ENCODE data around the gene ZNRF3.
A peak's percentile ranks its signal among the peaks of the same experiment; 100 is the strongest.

The ZNRF3 gene

DNA sequence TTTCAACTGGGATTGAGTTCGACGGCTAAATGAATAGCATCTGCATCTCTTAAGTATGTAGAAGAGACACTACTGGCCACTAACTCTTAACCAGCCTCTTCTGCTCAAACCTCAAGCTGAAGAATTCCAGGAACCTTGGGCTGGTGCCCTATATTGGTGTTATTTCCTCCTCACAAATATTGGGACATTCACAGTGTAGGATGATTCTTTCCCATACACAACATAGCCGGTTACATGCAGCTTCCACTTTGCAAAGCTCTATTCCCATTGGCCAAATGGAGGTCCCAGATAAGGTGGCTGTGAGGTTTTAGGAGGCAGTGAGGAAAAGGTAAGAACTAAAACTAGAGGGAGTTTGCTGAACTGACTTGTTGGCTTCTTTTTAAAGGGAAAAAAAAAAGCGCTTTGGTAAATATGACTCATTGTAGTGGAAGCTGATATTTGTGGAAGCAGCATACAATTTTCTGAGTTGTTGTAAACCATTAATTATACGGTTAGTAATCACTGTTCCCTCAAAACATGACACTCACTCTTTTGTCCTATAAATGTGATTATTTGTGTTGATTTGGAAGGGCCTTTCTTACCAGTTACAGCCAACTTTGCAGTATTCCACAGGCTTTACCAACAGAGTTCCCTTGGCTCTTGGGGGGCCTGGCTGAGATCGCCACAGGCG, 160.7 kb downstream of the ZNRF3 start:
- Histone ChIP-seq H3K4me1 (ENCODE audit: control insufficient read depth in 1 of 2, insufficient read depth in 2 of 2, low read length in 2 of 2) (peaks cover 5 to 16% of the 10 kb centered on the region in 2 experiments), H3K4me2 (ENCODE audit: low read length) (no peak overlapping the region), H3K4me3 (ENCODE audit: low read depth, low read length) (no peak overlapping the region), H3K79me2 (ENCODE audit: control insufficient read depth, insufficient read depth, low read length, poor library complexity) (no peaks in the 10 kb centered on the region), H4K91ac (ENCODE audit: low read depth, low read length) (no peak overlapping the region), H3K9me3 (ENCODE audit: insufficient read depth, low read depth, low read length) (no peaks in the 10 kb centered on the region), H3K27ac (ENCODE audit: low read depth, low read length) (peak overlapping the region; percentile 2), H3K27me3 (ENCODE audit: insufficient read depth, low read length) (no peaks in the 10 kb centered on the region), H3K18ac (ENCODE audit: low read length) (no peak overlapping the region), H3K9ac (ENCODE audit: low read length) (no peak overlapping the region), H3K4ac (ENCODE audit: low read depth, low read length) (no peak overlapping the region), H2AK5ac (ENCODE audit: low read length) (no peak overlapping the region), H2AFZ (ENCODE audit: insufficient read depth, low read length, poor library complexity) (no peak overlapping the region), H2BK120ac (ENCODE audit: insufficient read depth, low read length, poor library complexity) (no peak overlapping the region), H3K36me3 (ENCODE audit: control insufficient read depth in 1 of 2, insufficient read depth in 2 of 2, low read length in 2 of 2) (peaks cover 25 to 43% of the 10 kb centered on the region in 2 experiments), H4K8ac (ENCODE audit: low read depth, low read length) (no peak overlapping the region), H3K14ac (ENCODE audit: low read length) (peak overlapping the region; percentile 11), H3K79me1 (ENCODE audit: low read length) (peaks cover 4% of the 10 kb centered on the region), H3K23ac (ENCODE audit: low read length) (no peak overlapping the region), H4K12ac (ENCODE audit: low read depth, low read length) (no peak overlapping the region), H2BK12ac (ENCODE audit: low read length) (no peak overlapping the region), H2BK5ac (ENCODE audit: low read depth, low read length, poor library complexity) (peak overlapping the region; percentile 15)
- DNase-seq: no peak
- whole genome bisulfite sequencing (ENCODE audit: extremely low coverage, insufficient coverage, insufficient read length): no CpG with 5 or more reads among the region's 7 CpGs

DNA sequence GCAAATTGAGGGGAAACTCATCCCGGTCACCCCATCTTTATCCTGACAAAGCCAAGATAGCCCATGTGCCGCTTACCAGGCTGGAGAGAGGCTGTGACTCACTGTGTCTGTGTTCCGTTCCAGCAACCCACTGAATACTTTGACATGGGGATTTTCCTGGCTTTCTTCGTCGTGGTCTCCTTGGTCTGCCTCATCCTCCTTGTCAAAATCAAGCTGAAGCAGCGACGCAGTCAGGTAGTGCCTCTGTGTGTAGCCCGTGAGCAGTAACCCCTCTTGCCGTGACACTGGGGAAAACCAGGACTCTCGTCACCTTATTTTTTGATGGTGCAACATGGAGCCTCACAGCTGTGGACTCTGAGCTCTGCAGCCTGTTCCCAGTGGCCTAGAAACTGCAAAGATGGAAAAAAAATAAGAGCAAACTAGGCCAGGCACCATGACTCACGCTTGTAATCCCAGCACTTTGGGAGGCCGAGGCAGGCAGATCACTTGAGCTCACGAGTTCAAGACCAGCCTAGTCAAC, 161.3 kb downstream of the ZNRF3 start:
- H3K4ac ChIP-seq (ENCODE audit: low read depth, low read length): no peak overlapping the region

DNA sequence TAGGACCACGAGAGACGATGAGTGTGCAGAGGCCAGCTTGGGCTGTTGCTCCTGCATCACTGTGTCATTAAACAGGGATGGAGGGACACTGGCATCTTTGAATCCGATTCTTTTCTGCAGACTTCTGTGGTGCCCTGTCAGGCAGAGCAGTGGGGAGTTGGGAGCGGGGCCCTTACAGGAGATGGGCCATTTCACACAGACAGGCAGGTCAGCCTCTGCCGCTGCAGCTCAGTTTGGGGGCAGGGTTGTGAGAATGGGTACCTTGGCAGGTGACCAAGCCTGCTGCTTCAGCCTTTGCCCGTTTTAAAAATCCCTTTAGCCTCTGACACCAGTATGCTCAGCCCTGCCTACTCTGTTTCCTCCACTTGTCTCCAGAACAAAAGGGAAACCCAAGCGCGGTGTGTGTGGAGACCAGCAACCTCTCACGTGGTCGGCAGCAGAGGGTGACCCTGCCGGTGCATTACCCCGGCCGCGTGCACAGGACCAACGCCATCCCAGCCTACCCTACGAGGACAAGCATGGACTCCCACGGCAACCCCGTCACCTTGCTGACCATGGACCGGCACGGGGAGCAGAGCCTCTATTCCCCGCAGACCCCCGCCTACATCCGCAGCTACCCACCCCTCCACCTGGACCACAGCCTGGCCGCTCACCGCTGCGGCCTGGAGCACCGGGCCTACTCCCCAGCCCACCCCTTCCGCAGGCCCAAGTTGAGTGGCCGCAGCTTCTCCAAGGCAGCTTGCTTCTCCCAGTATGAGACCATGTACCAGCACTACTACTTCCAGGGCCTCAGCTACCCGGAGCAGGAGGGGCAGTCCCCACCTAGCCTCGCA, 165.7 kb downstream of the ZNRF3 start:
- H3K79me2 ChIP-seq (ENCODE audit: control insufficient read depth, insufficient read depth, low read length, poor library complexity): no peaks in the 10 kb centered on the region
- WGBS (ENCODE audit: extremely low coverage, insufficient coverage, insufficient read length): no CpG with 5 or more reads among the region's 31 CpGs
- no peaks in the 10 kb centered on the region for H3K9me3 ChIP-seq (ENCODE audit: insufficient read depth, low read depth, low read length)
- H2BK120ac ChIP-seq (ENCODE audit: insufficient read depth, low read length, poor library complexity): no peak overlapping the region
- H3K27ac ChIP-seq (ENCODE audit: low read depth, low read length): no peak overlapping the region
- no peak overlapping the region for H2BK12ac ChIP-seq (ENCODE audit: low read length)
- H3K36me3 ChIP-seq (ENCODE audit: control insufficient read depth in 1 of 2, insufficient read depth in 2 of 2, low read length in 2 of 2): peaks cover 50 to 62% of the 10 kb centered on the region in 2 experiments
- no peak overlapping the region for H3K18ac ChIP-seq (ENCODE audit: low read length)
- H3K9ac ChIP-seq (ENCODE audit: low read length): no peak overlapping the region
- no peak overlapping the region for H2AK5ac ChIP-seq (ENCODE audit: low read length)
- no peak overlapping the region for H3K23ac ChIP-seq (ENCODE audit: low read length)
- no peak overlapping the region for H4K8ac ChIP-seq (ENCODE audit: low read depth, low read length)
- H3K4me1 ChIP-seq (ENCODE audit: control insufficient read depth in 1 of 2, insufficient read depth in 2 of 2, low read length in 2 of 2): peaks cover 3 to 8% of the 10 kb centered on the region in 2 experiments
- no peak for DNase-seq
- H2AFZ ChIP-seq (ENCODE audit: insufficient read depth, low read length, poor library complexity): no peak overlapping the region
- no peak overlapping the region for H2BK5ac ChIP-seq (ENCODE audit: low read depth, low read length, poor library complexity)
- no peak overlapping the region for H3K4ac ChIP-seq (ENCODE audit: low read depth, low read length)
- no peaks in the 10 kb centered on the region for H3K79me1 ChIP-seq (ENCODE audit: low read length)
- H3K4me2 ChIP-seq (ENCODE audit: low read length): no peak overlapping the region
- H4K91ac ChIP-seq (ENCODE audit: low read depth, low read length): no peak overlapping the region
- H3K27me3 ChIP-seq (ENCODE audit: insufficient read depth, low read length): no peaks in the 10 kb centered on the region
- H3K4me3 ChIP-seq (ENCODE audit: low read depth, low read length): no peak overlapping the region
- H3K14ac ChIP-seq (ENCODE audit: low read length): no peak overlapping the region
- no peak overlapping the region for H4K12ac ChIP-seq (ENCODE audit: low read depth, low read length)

More for the DNA sequence above, 161.3 kb downstream of the ZNRF3 start:
- Histone ChIP-seq H3K4me2 (ENCODE audit: low read length) (no peak overlapping the region), H2AFZ (ENCODE audit: insufficient read depth, low read length, poor library complexity) (no peak overlapping the region), H3K14ac (ENCODE audit: low read length) (peak overlapping the region; percentile 11), H3K27ac (ENCODE audit: low read depth, low read length) (peak overlapping the region; percentile 2), H2BK5ac (ENCODE audit: low read depth, low read length, poor library complexity) (peak overlapping the region; percentile 15), H3K36me3 (ENCODE audit: control insufficient read depth in 1 of 2, insufficient read depth in 2 of 2, low read length in 2 of 2) (peaks cover 31 to 49% of the 10 kb centered on the region in 2 experiments), H3K18ac (ENCODE audit: low read length) (no peak overlapping the region), H3K23ac (ENCODE audit: low read length) (no peak overlapping the region), H3K4me1 (ENCODE audit: control insufficient read depth in 1 of 2, insufficient read depth in 2 of 2, low read length in 2 of 2) (peaks cover 3 to 13% of the 10 kb centered on the region in 2 experiments), H2BK12ac (ENCODE audit: low read length) (no peak overlapping the region), H3K79me1 (ENCODE audit: low read length) (peaks cover 4% of the 10 kb centered on the region), H3K79me2 (ENCODE audit: control insufficient read depth, insufficient read depth, low read length, poor library complexity) (no peaks in the 10 kb centered on the region), H3K27me3 (ENCODE audit: insufficient read depth, low read length) (no peaks in the 10 kb centered on the region), H3K9ac (ENCODE audit: low read length) (no peak overlapping the region), H3K4me3 (ENCODE audit: low read depth, low read length) (no peak overlapping the region), H4K8ac (ENCODE audit: low read depth, low read length) (no peak overlapping the region), H4K91ac (ENCODE audit: low read depth, low read length) (peak overlapping the region; percentile 12), H2BK120ac (ENCODE audit: insufficient read depth, low read length, poor library complexity) (no peak overlapping the region), H3K9me3 (ENCODE audit: insufficient read depth, low read depth, low read length) (no peaks in the 10 kb centered on the region), H2AK5ac (ENCODE audit: low read length) (no peak overlapping the region), H4K12ac (ENCODE audit: low read depth, low read length) (no peak overlapping the region)
- WGBS (ENCODE audit: extremely low coverage, insufficient coverage, insufficient read length): no CpG with 5 or more reads among the region's 13 CpGs
- DNase-seq: no peak

DNA sequence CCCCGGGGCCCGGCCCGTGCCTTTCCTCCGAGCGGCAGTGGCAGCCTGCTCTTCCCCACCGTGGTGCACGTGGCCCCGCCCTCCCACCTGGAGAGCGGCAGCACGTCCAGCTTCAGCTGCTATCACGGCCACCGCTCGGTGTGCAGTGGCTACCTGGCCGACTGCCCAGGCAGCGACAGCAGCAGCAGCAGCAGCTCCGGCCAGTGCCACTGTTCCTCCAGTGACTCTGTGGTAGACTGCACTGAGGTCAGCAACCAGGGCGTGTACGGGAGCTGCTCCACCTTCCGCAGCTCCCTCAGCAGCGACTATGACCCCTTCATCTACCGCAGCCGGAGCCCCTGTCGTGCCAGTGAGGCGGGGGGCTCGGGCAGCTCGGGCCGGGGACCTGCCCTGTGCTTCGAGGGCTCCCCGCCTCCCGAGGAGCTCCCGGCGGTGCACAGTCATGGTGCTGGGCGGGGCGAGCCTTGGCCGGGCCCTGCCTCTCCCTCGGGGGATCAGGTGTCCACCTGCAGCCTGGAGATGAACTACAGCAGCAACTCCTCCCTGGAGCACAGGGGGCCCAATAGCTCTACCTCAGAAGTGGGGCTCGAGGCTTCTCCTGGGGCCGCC, 166.4 kb downstream of the ZNRF3 start:
- no CpG with 5 or more reads among the region's 38 CpGs for WGBS (ENCODE audit: extremely low coverage, insufficient coverage, insufficient read length)
- H3K14ac ChIP-seq (ENCODE audit: low read length): no peak overlapping the region
- H2BK12ac ChIP-seq (ENCODE audit: low read length): no peak overlapping the region

More for the DNA sequence above, 166.4 kb downstream of the ZNRF3 start:
- no peak overlapping the region for H2BK5ac ChIP-seq (ENCODE audit: low read depth, low read length, poor library complexity)
- no peak overlapping the region for H4K91ac ChIP-seq (ENCODE audit: low read depth, low read length)
- no peak for DNase-seq
- no peaks in the 10 kb centered on the region for H3K79me1 ChIP-seq (ENCODE audit: low read length)
- H4K8ac ChIP-seq (ENCODE audit: low read depth, low read length): no peak overlapping the region
- no peak overlapping the region for H4K12ac ChIP-seq (ENCODE audit: low read depth, low read length)
- no peaks in the 10 kb centered on the region for H3K27me3 ChIP-seq (ENCODE audit: insufficient read depth, low read length)
- H3K4me1 ChIP-seq (ENCODE audit: control insufficient read depth in 1 of 2, insufficient read depth in 2 of 2, low read length in 2 of 2): peaks cover 0 to 3% of the 10 kb centered on the region in 2 experiments
- no peak overlapping the region for H3K4ac ChIP-seq (ENCODE audit: low read depth, low read length)
- no peaks in the 10 kb centered on the region for H3K9me3 ChIP-seq (ENCODE audit: insufficient read depth, low read depth, low read length)
- no peak overlapping the region for H3K9ac ChIP-seq (ENCODE audit: low read length)
- H3K36me3 ChIP-seq (ENCODE audit: control insufficient read depth in 1 of 2, insufficient read depth in 2 of 2, low read length in 2 of 2): peaks cover 50 to 59% of the 10 kb centered on the region in 2 experiments
- H2BK120ac ChIP-seq (ENCODE audit: insufficient read depth, low read length, poor library complexity): no peak overlapping the region
- H3K4me3 ChIP-seq (ENCODE audit: low read depth, low read length): no peak overlapping the region
- H3K23ac ChIP-seq (ENCODE audit: low read length): no peak overlapping the region
- no peaks in the 10 kb centered on the region for H3K79me2 ChIP-seq (ENCODE audit: control insufficient read depth, insufficient read depth, low read length, poor library complexity)
- H3K27ac ChIP-seq (ENCODE audit: low read depth, low read length): no peak overlapping the region
- no peak overlapping the region for H2AK5ac ChIP-seq (ENCODE audit: low read length)
- H3K4me2 ChIP-seq (ENCODE audit: low read length): no peak overlapping the region
- H3K18ac ChIP-seq (ENCODE audit: low read length): no peak overlapping the region
- no peak overlapping the region for H2AFZ ChIP-seq (ENCODE audit: insufficient read depth, low read length, poor library complexity)
